DOHH2 (cell line): ENCODE results near the gene POMGNT2.

Experiments
- H3F3A ChIP-seq: fragments of 200-600 bp; sonication (generic), shearing (Covaris generic); 2 replicates; pipeline ENCODE4 v1.6.0; 2016; ENCODE audit warnings: antibody characterized with exemption, mild to moderate bottlenecking; ENCODE audit not compliant: control insufficient read depth, insufficient read depth
- H3K27ac ChIP-seq: fragments of 200-600 bp; sonication (generic); 2 replicates; pipeline ENCODE4 v1.5.1; 2014; ENCODE audit warnings: low read depth, mild to moderate bottlenecking, low read length, moderate library complexity
- H3K27me3 ChIP-seq: fragments of 200-600 bp; sonication (generic); 2 replicates; pipeline ENCODE4 v1.6.1; 2014; ENCODE audit warnings: mild to moderate bottlenecking, low read length, mixed read lengths; ENCODE audit not compliant: control insufficient read depth
- H3K36me3 ChIP-seq: fragments of 200-600 bp; sonication (generic); 2 replicates; pipeline ENCODE4 v1.6.1; 2014; ENCODE audit warnings: mild to moderate bottlenecking, low read length, moderate library complexity, mixed read lengths; ENCODE audit not compliant: control insufficient read depth
- H3K4me1 ChIP-seq: fragments of 200-600 bp; sonication (generic); 2 replicates; pipeline ENCODE4 v1.6.1; 2014; ENCODE audit warnings: mild to moderate bottlenecking, low read length, mixed read lengths; ENCODE audit not compliant: control insufficient read depth
- H3K4me2 ChIP-seq: fragments of 200-600 bp; sonication (generic); 2 replicates; pipeline ENCODE4 v1.6.0; 2014; ENCODE audit warnings: mild to moderate bottlenecking, low read length, moderate library complexity
- H3K4me3 ChIP-seq: fragments of 200-600 bp; sonication (generic); 2 replicates; pipeline ENCODE4 v1.5.1; 2014; ENCODE audit warnings: mild to moderate bottlenecking, low read length, mixed read lengths
- H3K79me2 ChIP-seq: fragments of 200-600 bp; sonication (generic); 2 replicates; pipeline ENCODE4 v1.6.1; 2014; ENCODE audit warnings: mild to moderate bottlenecking, low read length, mixed read lengths; ENCODE audit not compliant: control insufficient read depth
- H3K9me2 ChIP-seq: fragments of 200-600 bp; sonication (generic); replicated peaks from 2 replicates; pipeline ENCODE4 v1.6.1; 2014; ENCODE audit warnings: mild to moderate bottlenecking, low read length, mixed read lengths; ENCODE audit not compliant: control insufficient read depth
- H3K9me3 ChIP-seq: fragments of 200-600 bp; sonication (generic); 2 replicates; pipeline ENCODE4 v1.6.1; 2014; ENCODE audit warnings: antibody characterized with exemption, low read length, mixed read lengths; ENCODE audit not compliant: control insufficient read depth, insufficient read depth
- H4K20me1 ChIP-seq: fragments of 200-600 bp; sonication (generic); 2 replicates; pipeline ENCODE4 v1.6.0; 2014; ENCODE audit warnings: low read depth, mild to moderate bottlenecking, antibody characterized with exemption, low read length, moderate library complexity; ENCODE audit not compliant: control insufficient read depth, insufficient read depth
- CTCF ChIP-seq: fragments of 200-600 bp; sonication (generic); IDR thresholded peaks from one replicate; pipeline ENCODE4 v1.5.1; 2014; ENCODE audit warnings: antibody characterized with exemption, mild to moderate bottlenecking, low read depth, low read length; ENCODE audit not compliant: poor library complexity, severe bottlenecking
- EZH2phosphoT487 ChIP-seq: fragments of 200-600 bp; sonication (generic); IDR thresholded peaks from 2 replicates; pipeline ENCODE4 v1.6.1; 2017; ENCODE audit warnings: borderline replicate concordance, mild to moderate bottlenecking, antibody characterized with exemption, low read length, moderate library complexity, mixed read lengths

Gene POMGNT2

GRCh38 chr3:43030162-43030935, 75.5 kb downstream of the POMGNT2 start:
- H3F3A ChIP-seq, result no peaks in the 10 kb centered on the region
- no peaks in the 10 kb centered on the region for H3K4me1 ChIP-seq
- no peaks in the 10 kb centered on the region for H3K79me2 ChIP-seq
- H3K9me2 ChIP-seq, result no peaks in the 10 kb centered on the region
- no peak overlapping the region for H3K4me3 ChIP-seq
- no peaks in the 10 kb centered on the region for H4K20me1 ChIP-seq
- no peak overlapping the region for H3K27ac ChIP-seq
- H3K36me3 ChIP-seq, result no peaks in the 10 kb centered on the region
- TF ChIP-seq EZH2phosphoT487 (no peak), CTCF (no peak)
- no peaks in the 10 kb centered on the region for H3K27me3 ChIP-seq
- no peak overlapping the region for H3K4me2 ChIP-seq
- H3K9me3 ChIP-seq, result no peaks in the 10 kb centered on the region
